Hepatocyte (in vitro differentiated cells): ENCODE measurements around the gene FXYD5. TPM values are rescaled to one million over a fixed set of nuclear protein-coding genes. Genes with fewer than 3 reads are reported as not detected.
"Not testable (repeated sequence)": the region's sequence is repeated elsewhere in the genome, so short reads cannot be mapped to it uniquely, and the experiment has no call there.

ENCODE experiments used
- DNase-seq: peaks from one replicate; pipeline ENCODE4 v3.0.0-alpha.2; 2016; ENCODE audit warnings: low spot score
- H2AFZ ChIP-seq: fragments of 200-600 bp; sonication (generic); 2 replicates; pipeline ENCODE4 v1.6.0; 2016; ENCODE audit warnings: antibody characterized with exemption, mild to moderate bottlenecking
- H3K27ac ChIP-seq: fragments of 200-600 bp; sonication (generic); 2 replicates; pipeline ENCODE4 v1.5.1; 2016; ENCODE audit warnings: mild to moderate bottlenecking
- H3K27me3 ChIP-seq: fragments of 200-600 bp; sonication (generic); 2 replicates; pipeline ENCODE4 v1.6.1; 2016
- H3K36me3 ChIP-seq: fragments of 200-600 bp; sonication (generic); replicated peaks from 2 replicates; pipeline ENCODE4 v1.5.1; 2016; ENCODE audit warnings: low read depth; ENCODE audit not compliant: insufficient read depth
- H3K4me1 ChIP-seq: fragments of 200-600 bp; sonication (generic); 2 replicates; pipeline ENCODE4 v1.5.1; 2016; ENCODE audit warnings: mild to moderate bottlenecking, moderate library complexity; ENCODE audit not compliant: insufficient read depth
- H3K4me2 ChIP-seq: fragments of 200-600 bp; sonication (generic); 2 replicates; pipeline ENCODE4 v1.6.0; 2016
- H3K4me3 ChIP-seq: fragments of 200-600 bp; sonication (generic); 2 replicates; pipeline ENCODE4 v1.5.1; 2016; ENCODE audit warnings: mild to moderate bottlenecking
- H3K79me2 ChIP-seq: fragments of 200-600 bp; sonication (generic); 2 replicates; pipeline ENCODE4 v1.6.0; 2017; ENCODE audit warnings: mild to moderate bottlenecking
- H3K9me2 ChIP-seq: fragments of 200-600 bp; sonication (generic); replicated peaks from 2 replicates; pipeline ENCODE4 v1.6.0; 2017; ENCODE audit warnings: mild to moderate bottlenecking; ENCODE audit not compliant: insufficient read depth
- H3K9me3 ChIP-seq: fragments of 200-600 bp; sonication (generic); 2 replicates; pipeline ENCODE4 v1.5.1; 2016; ENCODE audit warnings: low read depth, mild to moderate bottlenecking
- H4K20me1 ChIP-seq: fragments of 200-600 bp; sonication (generic); 2 replicates; pipeline ENCODE4 v1.6.0; 2016; ENCODE audit warnings: mild to moderate bottlenecking; ENCODE audit not compliant: insufficient read depth, poor library complexity, severe bottlenecking
- CTCF ChIP-seq: fragments of 200-600 bp; sonication (generic); IDR thresholded peaks from 2 replicates; pipeline ENCODE4 v1.5.1; 2016; ENCODE audit warnings: antibody characterized with exemption, mild to moderate bottlenecking; ENCODE audit not compliant: poor library complexity
- EZH2 ChIP-seq: fragments of 200-600 bp; sonication (generic); IDR thresholded peaks from 2 replicates; pipeline ENCODE4 v1.6.1; 2016; ENCODE audit warnings: antibody characterized with exemption, mild to moderate bottlenecking, borderline replicate concordance
- EZH2phosphoT487 ChIP-seq: fragments of 200-600 bp; sonication (generic); IDR thresholded peaks from one replicate; pipeline ENCODE4 v1.6.1; 2018; ENCODE audit warnings: antibody characterized with exemption, mild to moderate bottlenecking, low read depth, moderate library complexity; ENCODE audit not compliant: unreplicated experiment, severe bottlenecking
- WGBS: methylation state at CpG from one replicate; pipeline ENCODE4 v1.1.6; 2016; ENCODE audit warnings: low lambda C conversion rate; ENCODE audit errors: missing lambda C conversion rate; 5-methylcytosine and 5-hydroxymethylcytosine counted together
- polyA plus RNA-seq: library from polyadenylated mRNA; unstranded; fragments of >200 nt; fragmentation: Nextera tagmentation; extraction: Ambion mirVana; gene quantifications from 2 replicates; pipeline ENCODE4 v1.2.1, GENCODE V29; 2016
- total RNA-seq: library from RNA; depleted of rRNA; stranded (reverse); fragments of >200 nt; gene quantifications from 2 replicates; pipeline ENCODE4 v1.2.3, GENCODE V29; 2014

The FXYD5 gene
- total and polyA plus RNA-seq, 2 experiments from 2014 or later: 36.4 to 81.1 TPM

- 86% methylated on average over 14 of the region's 20 CpGs for WGBS
- Histone ChIP-seq H3K79me2 (no peaks in the 10 kb centered on the region), H3K4me3 (no peak overlapping the region), H3K4me1 (peaks cover 13% of the 10 kb centered on the region), H3K36me3 (no peaks in the 10 kb centered on the region), H3K4me2 (no peak overlapping the region), H3K27ac (no peak overlapping the region), H3K9me3 (no peaks in the 10 kb centered on the region), H2AFZ (no peak overlapping the region), H3K27me3 (peaks cover 24% of the 10 kb centered on the region), H4K20me1 (no peaks in the 10 kb centered on the region), H3K9me2 (no peaks in the 10 kb centered on the region)
- TF ChIP-seq CTCF: no peak
- TF ChIP-seq EZH2: no peak
- no peak for TF ChIP-seq EZH2phosphoT487
- DNase-seq: no peak
Measured at GRCh38 chr19:35151273-35152065, 3.1 kb upstream of the FXYD5 start.

GRCh38 chr19:35153129-35153522 lies 1.4 kb upstream of the FXYD5 start:
- not testable (repeated sequence) for H3K4me2 ChIP-seq

GRCh38 chr19:35153701-35154524 lies 622 bp upstream of the FXYD5 start:
- Histone ChIP-seq H3K79me2 (no peaks in the 10 kb centered on the region), H3K4me3 (peak overlapping the region; percentile 53), H3K27ac (no peak overlapping the region), H3K4me1 (peaks cover 13% of the 10 kb centered on the region), H3K27me3 (peaks cover 24% of the 10 kb centered on the region), H3K9me3 (no peaks in the 10 kb centered on the region), H2AFZ (peak overlapping the region; percentile 68), H3K4me2 (peak overlapping the region; percentile 93), H3K9me2 (no peaks in the 10 kb centered on the region), H3K36me3 (no peaks in the 10 kb centered on the region), H4K20me1 (no peaks in the 10 kb centered on the region)
- 2% methylated on average over 24 of the region's 36 CpGs for WGBS
- peak; percentile 67 for DNase-seq
- TF ChIP-seq CTCF (peak; percentile 40), EZH2 (no peak)

More at GRCh38 chr19:35153129-35153522, 1.4 kb upstream of the FXYD5 start:
- not testable (repeated sequence) for DNase-seq, H3K27ac ChIP-seq, H4K20me1 ChIP-seq, H3K79me2 ChIP-seq, H3K9me3 ChIP-seq, H3K9me2 ChIP-seq, H3K4me3 ChIP-seq, H2AFZ ChIP-seq, H3K36me3 ChIP-seq
- Histone ChIP-seq H3K4me1 (peaks cover 13% of the 10 kb centered on the region), H3K27me3 (peaks cover 24% of the 10 kb centered on the region)
- WGBS: 70% methylated on average over 10 of the region's 10 CpGs

GRCh38 chr19:35155441-35155840 lies 906 bp downstream of the FXYD5 start:
- no peaks in the 10 kb centered on the region for H3K79me2 ChIP-seq
- DNase-seq: no peak
- H3K27me3 ChIP-seq: peaks cover 24% of the 10 kb centered on the region
- H2AFZ ChIP-seq: no peak overlapping the region
- H3K9me2 ChIP-seq: no peaks in the 10 kb centered on the region
- H3K4me1 ChIP-seq: peaks cover 13% of the 10 kb centered on the region
- H3K4me2 ChIP-seq: peak overlapping the region; percentile 93
- no peak overlapping the region for H3K27ac ChIP-seq
- WGBS: 33% methylated on average over 16 of the region's 17 CpGs
- H4K20me1 ChIP-seq: no peaks in the 10 kb centered on the region
- H3K9me3 ChIP-seq: no peaks in the 10 kb centered on the region
- TF ChIP-seq CTCF (no peak), EZH2phosphoT487 (no peak), EZH2 (no peak)
- H3K36me3 ChIP-seq: no peaks in the 10 kb centered on the region
- H3K4me3 ChIP-seq: peak overlapping the region; percentile 53
